Stimulated activated CD4-positive, alpha-beta T cell treated with anti-CD3 and anti-CD28 coated beads, TNF-alpha, amount 100 ng/mL, for 24 hours (primary cell): ENCODE measurements around the gene CEND1.
A peak's percentile ranks its signal among the peaks of the same experiment; 100 is the strongest.

ENCODE experiments used
- DNase-seq, 3 experiments: peaks; one replicate each; pipeline ENCODE4 v3.0.0-alpha.2; 2020; ENCODE audit warnings: low read depth in 3 of 3

Gene CEND1

GRCh38 chr11:795634-796564 is 6.0 kb upstream of the CEND1 start:
- DNase-seq = peak; percentile 69 to 88 (median 76)

GRCh38 chr11:794766-795633 is 5.1 kb upstream of the CEND1 start:
- DNase-seq = no peak

GRCh38 chr11:794013-794765 is 4.3 kb upstream of the CEND1 start:
- no peak for DNase-seq

- DNase-seq = no peak
Observed at GRCh38 chr11:793556-793955, 3.7 kb upstream of the CEND1 start.

- DNase-seq = no peak
Observed at GRCh38 chr11:792873-793272, 3.0 kb upstream of the CEND1 start.

- DNase-seq = no peak
Observed at GRCh38 chr11:792535-792821, 2.6 kb upstream of the CEND1 start.

GRCh38 chr11:791658-792534 is 2.0 kb upstream of the CEND1 start:
- DNase-seq = no peak

- no peak for DNase-seq
Observed at GRCh38 chr11:790721-791564, 1.1 kb upstream of the CEND1 start.

GRCh38 chr11:788953-789940 is 643 bp downstream of the CEND1 start:
- DNase-seq = no peak

GRCh38 chr11:788009-788640 is 1.8 kb downstream of the CEND1 start:
- no peak for DNase-seq

- DNase-seq = no peak
Observed at GRCh38 chr11:787084-787675, 2.7 kb downstream of the CEND1 start.

- no peak for DNase-seq
Observed at GRCh38 chr11:786235-787083, 3.4 kb downstream of the CEND1 start.

- no peak for DNase-seq
Observed at GRCh38 chr11:783581-784015, 6.3 kb downstream of the CEND1 start.

GRCh38 chr11:782264-783174 is 7.4 kb downstream of the CEND1 start:
- DNase-seq = no peak

- DNase-seq = no peak
Observed at GRCh38 chr11:779955-780532, 9.8 kb downstream of the CEND1 start.
